Endodermal cell (in vitro differentiated cells): Measurements from ENCODE around the gene CAMTA1. TPM values are rescaled to one million over a fixed set of nuclear protein-coding genes. Genes with fewer than 3 reads are reported as not detected.

Experiments
- DNase-seq: peaks from one replicate; pipeline ENCODE4 v3.0.0-alpha.2; 2017
- H3K27ac ChIP-seq: 2 replicates; pipeline ENCODE4 v1.5.1; 2013; ENCODE audit warnings: mild to moderate bottlenecking, low read depth, low read length, moderate library complexity
- H3K27me3 ChIP-seq: 2 replicates; pipeline ENCODE4 v1.6.1; 2013; ENCODE audit warnings: mild to moderate bottlenecking, low read length, moderate library complexity; ENCODE audit not compliant: insufficient read depth, control insufficient read depth, poor library complexity, severe bottlenecking
- H3K36me3 ChIP-seq: 2 replicates; pipeline ENCODE4 v1.7.0; 2013; ENCODE audit warnings: mild to moderate bottlenecking, low read length, moderate library complexity; ENCODE audit not compliant: control insufficient read depth, insufficient read depth
- H3K4me1 ChIP-seq: one replicate; pipeline ENCODE4 v1.7.0; 2013; ENCODE audit warnings: low read length; ENCODE audit not compliant: control insufficient read depth, insufficient read depth
- H3K4me3 ChIP-seq: 2 replicates; pipeline ENCODE4 v1.5.1; 2013; ENCODE audit warnings: mild to moderate bottlenecking, low read length, moderate library complexity
- H3K9ac ChIP-seq: 2 replicates; pipeline ENCODE4 v1.6.1; 2013; ENCODE audit warnings: mild to moderate bottlenecking, low read length, moderate library complexity; ENCODE audit not compliant: poor library complexity, severe bottlenecking; ENCODE audit errors: extremely low read depth
- H3K9me3 ChIP-seq: 2 replicates; pipeline ENCODE4 v1.6.1; 2013; ENCODE audit warnings: mild to moderate bottlenecking, low read length, moderate library complexity; ENCODE audit not compliant: control insufficient read depth
- H3K27ac Mint-ChIP-seq: 2 replicates; pipeline ENCODE4 v1.8.0; 2020; ENCODE audit warnings: mixed read lengths
- H3K27me3 Mint-ChIP-seq: 2 replicates; pipeline ENCODE4 v1.8.0; 2021; ENCODE audit warnings: mild to moderate bottlenecking, mixed read lengths; ENCODE audit not compliant: insufficient read depth
- H3K36me3 Mint-ChIP-seq: 2 replicates; pipeline ENCODE4 v1.8.0; 2020; ENCODE audit warnings: low read depth, mixed read lengths
- H3K4me1 Mint-ChIP-seq: 2 replicates; pipeline ENCODE4 v1.8.0; 2020; ENCODE audit warnings: mixed read lengths
- H3K4me3 Mint-ChIP-seq: 2 replicates; pipeline ENCODE4 v1.8.0; 2020; ENCODE audit warnings: mild to moderate bottlenecking, moderate library complexity, mixed read lengths
- H3K9me3 Mint-ChIP-seq: 2 replicates; pipeline ENCODE4 v1.8.0; 2020; ENCODE audit warnings: mild to moderate bottlenecking, mixed read lengths
- WGBS, 2 experiments: methylation state at CpG; one replicate each; pipeline versions ENCODE4 v1.1.5 to v1.1.7; 2013; ENCODE audit warnings: missing lambda C conversion rate in 2 of 2, mixed read lengths in 1 of 2; ENCODE audit not compliant: insufficient coverage in 1 of 2, insufficient read length in 1 of 2; 5-methylcytosine and 5-hydroxymethylcytosine counted together
- total RNA-seq, 2 donors: library from RNA; stranded (reverse); fragmentation: NEBNext Ultra II Directional in 1 of 2; extraction: Animal tissue kit (Norgen Biotek cat#: 25700) in 1 of 2; gene quantifications; 2 replicates in 1 of 2; 3 replicates in 1 of 2; pipeline ENCODE4 v1.2.1, GENCODE V29; 2021
- TF ChIP-seq, protein P1 (sequence below): fragments of 200-600 bp; sonication (generic); conservative IDR thresholded peaks from 2 replicates; pipeline ENCODE4 v1.5.0; 2021; ENCODE audit warnings: antibody characterized with exemption, mild to moderate bottlenecking

The CAMTA1 gene
- total RNA-seq, 2 donors from 2014 or later: 123 to 137 TPM

- H3K9me3 Mint-ChIP-seq: no peaks in the 10 kb centered on the region
- H3K9ac ChIP-seq: no peak overlapping the region
Measured at GRCh38 chr1:7650801-7651200, 865.5 kb downstream of the CAMTA1 start.

GRCh38 chr1:7651203-7651602 lies 865.9 kb downstream of the CAMTA1 start:
- WGBS, 2 experiments: 75 to 81% methylated on average over 8 of the region's 8 CpGs

More at GRCh38 chr1:7650801-7651200, 865.5 kb downstream of the CAMTA1 start:
- Mint-ChIP-seq H3K27me3 (no peaks in the 10 kb centered on the region), H3K36me3 (no peaks in the 10 kb centered on the region), H3K27ac (no peak overlapping the region), H3K4me3 (no peak overlapping the region), H3K4me1 (no peaks in the 10 kb centered on the region)
- no peaks in the 10 kb centered on the region for H3K9me3 ChIP-seq
- no peaks in the 10 kb centered on the region for H3K36me3 ChIP-seq
- no peak overlapping the region for H3K27ac ChIP-seq
- no peaks in the 10 kb centered on the region for H3K4me1 ChIP-seq
- TF ChIP-seq, protein P1, sequence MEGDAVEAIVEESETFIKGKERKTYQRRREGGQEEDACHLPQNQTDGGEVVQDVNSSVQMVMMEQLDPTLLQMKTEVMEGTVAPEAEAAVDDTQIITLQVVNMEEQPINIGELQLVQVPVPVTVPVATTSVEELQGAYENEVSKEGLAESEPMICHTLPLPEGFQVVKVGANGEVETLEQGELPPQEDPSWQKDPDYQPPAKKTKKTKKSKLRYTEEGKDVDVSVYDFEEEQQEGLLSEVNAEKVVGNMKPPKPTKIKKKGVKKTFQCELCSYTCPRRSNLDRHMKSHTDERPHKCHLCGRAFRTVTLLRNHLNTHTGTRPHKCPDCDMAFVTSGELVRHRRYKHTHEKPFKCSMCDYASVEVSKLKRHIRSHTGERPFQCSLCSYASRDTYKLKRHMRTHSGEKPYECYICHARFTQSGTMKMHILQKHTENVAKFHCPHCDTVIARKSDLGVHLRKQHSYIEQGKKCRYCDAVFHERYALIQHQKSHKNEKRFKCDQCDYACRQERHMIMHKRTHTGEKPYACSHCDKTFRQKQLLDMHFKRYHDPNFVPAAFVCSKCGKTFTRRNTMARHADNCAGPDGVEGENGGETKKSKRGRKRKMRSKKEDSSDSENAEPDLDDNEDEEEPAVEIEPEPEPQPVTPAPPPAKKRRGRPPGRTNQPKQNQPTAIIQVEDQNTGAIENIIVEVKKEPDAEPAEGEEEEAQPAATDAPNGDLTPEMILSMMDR: no peak
- H3K4me3 ChIP-seq: no peak overlapping the region
- WGBS, 2 experiments: 72 to 80% methylated on average over 8 to 11 of the region's 11 CpGs
- DNase-seq: no peak
- no peaks in the 10 kb centered on the region for H3K27me3 ChIP-seq

GRCh38 chr1:7652061-7652460 lies 866.8 kb downstream of the CAMTA1 start:
- H3K9me3 ChIP-seq: no peaks in the 10 kb centered on the region
- no peak overlapping the region for H3K27ac ChIP-seq
- Mint-ChIP-seq H3K4me1 (no peaks in the 10 kb centered on the region), H3K36me3 (no peaks in the 10 kb centered on the region), H3K27ac (no peak overlapping the region), H3K4me3 (no peak overlapping the region), H3K9me3 (no peaks in the 10 kb centered on the region), H3K27me3 (no peaks in the 10 kb centered on the region)
- no peaks in the 10 kb centered on the region for H3K27me3 ChIP-seq
- WGBS, 2 experiments: 82 to 84% methylated on average over 3 to 7 of the region's 7 CpGs
- no peaks in the 10 kb centered on the region for H3K4me1 ChIP-seq
- no peak overlapping the region for H3K4me3 ChIP-seq
- no peak for DNase-seq
- H3K36me3 ChIP-seq: no peaks in the 10 kb centered on the region
- TF ChIP-seq, protein P1: no peak
- no peak overlapping the region for H3K9ac ChIP-seq

More at GRCh38 chr1:7651203-7651602, 865.9 kb downstream of the CAMTA1 start:
- no peaks in the 10 kb centered on the region for H3K27me3 Mint-ChIP-seq
- DNase-seq: no peak
- no peaks in the 10 kb centered on the region for H3K36me3 Mint-ChIP-seq
- TF ChIP-seq, protein P1: no peak
- Histone ChIP-seq H3K9me3 (no peaks in the 10 kb centered on the region), H3K27me3 (no peaks in the 10 kb centered on the region), H3K4me3 (no peak overlapping the region), H3K4me1 (no peaks in the 10 kb centered on the region), H3K36me3 (no peaks in the 10 kb centered on the region), H3K9ac (no peak overlapping the region), H3K27ac (no peak overlapping the region)
- no peaks in the 10 kb centered on the region for H3K4me1 Mint-ChIP-seq
- H3K27ac Mint-ChIP-seq: no peak overlapping the region
- no peaks in the 10 kb centered on the region for H3K9me3 Mint-ChIP-seq
- H3K4me3 Mint-ChIP-seq: no peak overlapping the region
